Measurements from ENCODE around the gene KIFAP3.

KIFAP3 gene

GRCh38 chr1:169946206-169946605 lies 128.3 kb downstream of the KIFAP3 start:
- Histone ChIP-seq H3K4me3 (ENCODE audit: low read length) (no peak overlapping the region), H3K4me1 (ENCODE audit: insufficient read depth, low read length) (no peaks in the 10 kb centered on the region), H3K9me3 (ENCODE audit: low read length) (no peaks in the 10 kb centered on the region), H2AFZ (ENCODE audit: low read depth, low read length) (no peak overlapping the region), H3K27me3 (ENCODE audit: insufficient read depth, low read length) (no peaks in the 10 kb centered on the region), H3K36me3 (ENCODE audit: insufficient read depth, low read length) (no peaks in the 10 kb centered on the region)

GRCh38 chr1:169945181-169945580 lies 129.3 kb downstream of the KIFAP3 start:
- Histone ChIP-seq H3K27me3 (ENCODE audit: insufficient read depth, low read length) (no peaks in the 10 kb centered on the region), H3K4me1 (ENCODE audit: insufficient read depth, low read length) (no peaks in the 10 kb centered on the region), H3K9me3 (ENCODE audit: low read length) (no peaks in the 10 kb centered on the region), H2AFZ (ENCODE audit: low read depth, low read length) (no peak overlapping the region), H3K36me3 (ENCODE audit: insufficient read depth, low read length) (no peaks in the 10 kb centered on the region), H3K4me3 (ENCODE audit: low read length) (no peak overlapping the region)

- no peak overlapping the region for H2AFZ ChIP-seq (ENCODE audit: low read depth, low read length)
- H3K27me3 ChIP-seq (ENCODE audit: insufficient read depth, low read length): no peaks in the 10 kb centered on the region
- H3K4me3 ChIP-seq (ENCODE audit: low read length): no peak overlapping the region
- no peaks in the 10 kb centered on the region for H3K4me1 ChIP-seq (ENCODE audit: insufficient read depth, low read length)
- no peaks in the 10 kb centered on the region for H3K36me3 ChIP-seq (ENCODE audit: insufficient read depth, low read length)
- H3K9me3 ChIP-seq (ENCODE audit: low read length): no peaks in the 10 kb centered on the region
Observed at GRCh38 chr1:169944621-169945020, 129.9 kb downstream of the KIFAP3 start.

- no peaks in the 10 kb centered on the region for H3K4me1 ChIP-seq (ENCODE audit: insufficient read depth, low read length)
- H3K27me3 ChIP-seq (ENCODE audit: insufficient read depth, low read length): no peaks in the 10 kb centered on the region
- H2AFZ ChIP-seq (ENCODE audit: low read depth, low read length): no peak overlapping the region
- H3K4me3 ChIP-seq (ENCODE audit: low read length): no peak overlapping the region
- H3K36me3 ChIP-seq (ENCODE audit: insufficient read depth, low read length): no peaks in the 10 kb centered on the region
- no peaks in the 10 kb centered on the region for H3K9me3 ChIP-seq (ENCODE audit: low read length)
Observed at GRCh38 chr1:169943963-169944526, 130.4 kb downstream of the KIFAP3 start.

- Histone ChIP-seq H3K9me3 (ENCODE audit: low read length) (no peaks in the 10 kb centered on the region), H3K4me1 (ENCODE audit: insufficient read depth, low read length) (no peaks in the 10 kb centered on the region), H3K27me3 (ENCODE audit: insufficient read depth, low read length) (no peaks in the 10 kb centered on the region), H2AFZ (ENCODE audit: low read depth, low read length) (no peak overlapping the region), H3K4me3 (ENCODE audit: low read length) (no peak overlapping the region), H3K36me3 (ENCODE audit: insufficient read depth, low read length) (no peaks in the 10 kb centered on the region)
Observed at GRCh38 chr1:169941982-169942830, 132.3 kb downstream of the KIFAP3 start.

- no peak overlapping the region for H2AFZ ChIP-seq (ENCODE audit: low read depth, low read length)
Observed at GRCh38 chr1:169933984-169934725, 140.3 kb downstream of the KIFAP3 start.

GRCh38 chr1:169931795-169932231 lies 142.7 kb downstream of the KIFAP3 start:
- H2AFZ ChIP-seq (ENCODE audit: low read depth, low read length): no peak overlapping the region
- H3K4me1 ChIP-seq (ENCODE audit: insufficient read depth, low read length): no peaks in the 10 kb centered on the region

More at GRCh38 chr1:169933984-169934725, 140.3 kb downstream of the KIFAP3 start:
- no peaks in the 10 kb centered on the region for H3K27me3 ChIP-seq (ENCODE audit: insufficient read depth, low read length)
- H3K4me3 ChIP-seq (ENCODE audit: low read length): no peak overlapping the region
- H3K36me3 ChIP-seq (ENCODE audit: insufficient read depth, low read length): no peaks in the 10 kb centered on the region
- H3K9me3 ChIP-seq (ENCODE audit: low read length): no peaks in the 10 kb centered on the region
- no peaks in the 10 kb centered on the region for H3K4me1 ChIP-seq (ENCODE audit: insufficient read depth, low read length)

GRCh38 chr1:169929210-169929526 lies 145.3 kb downstream of the KIFAP3 start:
- Histone ChIP-seq H3K9me3 (ENCODE audit: low read length) (no peaks in the 10 kb centered on the region), H3K4me3 (ENCODE audit: low read length) (no peak overlapping the region), H3K4me1 (ENCODE audit: insufficient read depth, low read length) (peaks cover 4% of the 10 kb centered on the region), H3K27me3 (ENCODE audit: insufficient read depth, low read length) (no peaks in the 10 kb centered on the region), H2AFZ (ENCODE audit: low read depth, low read length) (no peak overlapping the region), H3K36me3 (ENCODE audit: insufficient read depth, low read length) (no peaks in the 10 kb centered on the region)

More at GRCh38 chr1:169931795-169932231, 142.7 kb downstream of the KIFAP3 start:
- no peaks in the 10 kb centered on the region for H3K36me3 ChIP-seq (ENCODE audit: insufficient read depth, low read length)
- no peaks in the 10 kb centered on the region for H3K27me3 ChIP-seq (ENCODE audit: insufficient read depth, low read length)
- H3K4me3 ChIP-seq (ENCODE audit: low read length): no peak overlapping the region
- no peaks in the 10 kb centered on the region for H3K9me3 ChIP-seq (ENCODE audit: low read length)

- Histone ChIP-seq H3K36me3 (ENCODE audit: insufficient read depth, low read length) (no peaks in the 10 kb centered on the region), H2AFZ (ENCODE audit: low read depth, low read length) (no peak overlapping the region), H3K4me3 (ENCODE audit: low read length) (no peak overlapping the region), H3K9me3 (ENCODE audit: low read length) (no peaks in the 10 kb centered on the region), H3K4me1 (ENCODE audit: insufficient read depth, low read length) (peaks cover 4% of the 10 kb centered on the region), H3K27me3 (ENCODE audit: insufficient read depth, low read length) (no peaks in the 10 kb centered on the region)
Observed at GRCh38 chr1:169928438-169929209, 145.9 kb downstream of the KIFAP3 start.

GRCh38 chr1:169925505-169926482 lies 148.7 kb downstream of the KIFAP3 start:
- Histone ChIP-seq H2AFZ (ENCODE audit: low read depth, low read length) (no peak overlapping the region), H3K36me3 (ENCODE audit: insufficient read depth, low read length) (no peaks in the 10 kb centered on the region), H3K27me3 (ENCODE audit: insufficient read depth, low read length) (no peaks in the 10 kb centered on the region), H3K9me3 (ENCODE audit: low read length) (no peaks in the 10 kb centered on the region), H3K4me3 (ENCODE audit: low read length) (no peak overlapping the region), H3K4me1 (ENCODE audit: insufficient read depth, low read length) (peaks cover 4% of the 10 kb centered on the region)

GRCh38 chr1:169924829-169925228 lies 149.7 kb downstream of the KIFAP3 start:
- H3K4me1 ChIP-seq (ENCODE audit: insufficient read depth, low read length): peaks cover 4% of the 10 kb centered on the region
- H3K4me3 ChIP-seq (ENCODE audit: low read length): no peak overlapping the region
- no peaks in the 10 kb centered on the region for H3K27me3 ChIP-seq (ENCODE audit: insufficient read depth, low read length)
- H2AFZ ChIP-seq (ENCODE audit: low read depth, low read length): no peak overlapping the region
- H3K9me3 ChIP-seq (ENCODE audit: low read length): no peaks in the 10 kb centered on the region
- no peaks in the 10 kb centered on the region for H3K36me3 ChIP-seq (ENCODE audit: insufficient read depth, low read length)

- Histone ChIP-seq H3K36me3 (ENCODE audit: insufficient read depth, low read length) (no peaks in the 10 kb centered on the region), H2AFZ (ENCODE audit: low read depth, low read length) (no peak overlapping the region), H3K4me1 (ENCODE audit: insufficient read depth, low read length) (peaks cover 4% of the 10 kb centered on the region), H3K9me3 (ENCODE audit: low read length) (no peaks in the 10 kb centered on the region), H3K27me3 (ENCODE audit: insufficient read depth, low read length) (no peaks in the 10 kb centered on the region), H3K4me3 (ENCODE audit: low read length) (no peak overlapping the region)
Observed at GRCh38 chr1:169924063-169924462, 150.4 kb downstream of the KIFAP3 start.
